Peyer's patch (tissue), 4 donors: ENCODE results near the gene EPS15.

Source experiments
- POLR2A ChIP-seq, 2 donors: fragments of 450-650 bp; IDR thresholded peaks; one replicate each; pipeline ENCODE4 v1.5.1; 2017; ENCODE audit warnings: antibody characterized with exemption in 2 of 2, mild to moderate bottlenecking in 2 of 2, moderate library complexity in 2 of 2
- TF ChIP-seq, protein P1 (sequence below), 6 experiments: fragments of 450-650 bp in 4 of 6; fragments of 200-600 bp in 2 of 6; sonication (generic) in 1 of 6; IDR thresholded peaks; one replicate each; pipeline ENCODE4 v1.5.1; 2017 to 2019; ENCODE audit warnings: antibody characterized with exemption in 6 of 6, mild to moderate bottlenecking in 3 of 6, moderate library complexity in 1 of 6

DNA sequence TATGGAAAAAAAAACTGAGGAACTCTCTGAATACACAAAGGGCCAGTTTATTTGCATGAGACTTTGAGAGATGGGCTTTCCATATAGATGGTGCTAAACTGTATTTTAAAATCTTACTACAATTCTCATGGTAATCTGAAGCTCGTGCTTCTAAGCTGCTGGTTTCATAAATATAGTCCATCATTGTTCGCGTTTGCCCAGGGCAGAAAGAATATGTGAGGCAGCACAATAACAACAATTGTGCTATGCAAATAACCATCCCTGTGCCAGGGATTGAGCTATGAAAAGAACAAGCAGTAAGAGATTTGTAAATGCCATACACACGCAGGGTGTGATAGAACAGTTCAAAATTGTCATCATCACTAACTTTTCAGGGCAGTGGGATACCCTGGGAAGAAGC is 4.9 kb upstream of the EPS15 start:
- TF ChIP-seq, protein P1, sequence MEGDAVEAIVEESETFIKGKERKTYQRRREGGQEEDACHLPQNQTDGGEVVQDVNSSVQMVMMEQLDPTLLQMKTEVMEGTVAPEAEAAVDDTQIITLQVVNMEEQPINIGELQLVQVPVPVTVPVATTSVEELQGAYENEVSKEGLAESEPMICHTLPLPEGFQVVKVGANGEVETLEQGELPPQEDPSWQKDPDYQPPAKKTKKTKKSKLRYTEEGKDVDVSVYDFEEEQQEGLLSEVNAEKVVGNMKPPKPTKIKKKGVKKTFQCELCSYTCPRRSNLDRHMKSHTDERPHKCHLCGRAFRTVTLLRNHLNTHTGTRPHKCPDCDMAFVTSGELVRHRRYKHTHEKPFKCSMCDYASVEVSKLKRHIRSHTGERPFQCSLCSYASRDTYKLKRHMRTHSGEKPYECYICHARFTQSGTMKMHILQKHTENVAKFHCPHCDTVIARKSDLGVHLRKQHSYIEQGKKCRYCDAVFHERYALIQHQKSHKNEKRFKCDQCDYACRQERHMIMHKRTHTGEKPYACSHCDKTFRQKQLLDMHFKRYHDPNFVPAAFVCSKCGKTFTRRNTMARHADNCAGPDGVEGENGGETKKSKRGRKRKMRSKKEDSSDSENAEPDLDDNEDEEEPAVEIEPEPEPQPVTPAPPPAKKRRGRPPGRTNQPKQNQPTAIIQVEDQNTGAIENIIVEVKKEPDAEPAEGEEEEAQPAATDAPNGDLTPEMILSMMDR (IDR thresholded peaks at IDR 0.05) = no peak
- TF ChIP-seq POLR2A (IDR thresholded peaks at IDR 0.05) = no peak
